Gastroesophageal sphincter (tissue), 4 donors: ENCODE data around the gene TMEM223. TPM values are rescaled to one million over a fixed set of nuclear protein-coding genes. Genes with fewer than 3 reads are reported as not detected.

Experiments used
- ATAC-seq: fragments of 150-250 bp; one replicate; pipeline ENCODE4 v1.9.1; 2016; ENCODE audit warnings: mild to moderate bottlenecking, moderate library complexity
- H3K27ac ChIP-seq, 4 donors: fragments of 200-600 bp; sonication (generic) in 3 of 4; 1 replicate in 3 of 4; 2 replicates in 1 of 4; pipeline ENCODE4 v1.5.1; 2016 to 2019
- H3K27me3 ChIP-seq: fragments of 200-600 bp; sonication (generic); one replicate; pipeline ENCODE4 v1.5.1; 2019
- H3K36me3 ChIP-seq, 2 donors: fragments of 200-600 bp; sonication (generic); one replicate each; pipeline ENCODE4 v1.5.1; 2019; ENCODE audit warnings: control low read depth in 1 of 2
- H3K4me1 ChIP-seq, 3 donors: fragments of 200-600 bp; sonication (generic); 1 replicate in 2 of 3; 2 replicates in 1 of 3; pipeline ENCODE4 v1.5.1; 2016 to 2019; ENCODE audit warnings: control low read depth in 2 of 3
- H3K4me3 ChIP-seq, 2 donors: fragments of 200-600 bp; sonication (generic); one replicate each; pipeline ENCODE4 v1.5.1; 2019; ENCODE audit warnings: mild to moderate bottlenecking in 1 of 2, moderate library complexity in 1 of 2
- H3K9me3 ChIP-seq, 3 donors: fragments of 200-600 bp; sonication (generic); one replicate each; pipeline ENCODE4 v1.5.1; 2017 to 2019; ENCODE audit warnings: control low read depth in 2 of 3
- EP300 ChIP-seq: sonication (generic); formaldehyde crosslinking; IDR thresholded peaks from one replicate; pipeline ENCODE4 v1.6.1; 2017; ENCODE audit warnings: antibody characterized with exemption, mild to moderate bottlenecking
- POLR2A ChIP-seq, 2 donors: fragments of 450-650 bp; IDR thresholded peaks; one replicate each; pipeline ENCODE4 v1.6.1; 2017; ENCODE audit warnings: antibody characterized with exemption in 2 of 2, mild to moderate bottlenecking in 2 of 2, moderate library complexity in 1 of 2
- POLR2AphosphoS5 ChIP-seq: sonication (generic); formaldehyde crosslinking; IDR thresholded peaks from one replicate; pipeline ENCODE4 v1.6.1; 2017; ENCODE audit warnings: antibody characterized with exemption
- WGBS, 2 donors: methylation state at CpG; one replicate each; pipeline ENCODE4 v1.1.5; 2018; ENCODE audit warnings: low coverage in 1 of 2; 5-methylcytosine and 5-hydroxymethylcytosine counted together
- total RNA-seq, 4 donors: library from RNA; depleted of rRNA; stranded (reverse); fragments of >200 nt; gene quantifications; one replicate each; pipeline ENCODE4 v1.1.0, GENCODE V29; 2016
- TF ChIP-seq, protein P1 (sequence below), 4 experiments: fragments of 200-600 bp in 2 of 4; fragments of 450-650 bp in 2 of 4; sonication (generic) in 1 of 4; IDR thresholded peaks; one replicate each; pipeline ENCODE4 v1.5.1; 2017 to 2019; ENCODE audit warnings: antibody characterized with exemption in 4 of 4, mild to moderate bottlenecking in 2 of 4, moderate library complexity in 2 of 4

The TMEM223 gene
- total RNA-seq, 4 donors from 2014 or later: 17.0 to 25.8 (median 19.1) TPM

GRCh38 chr11:62817129-62817528 is 25.3 kb upstream of the TMEM223 start:
- H3K27ac ChIP-seq: no peak overlapping the region
- H3K27me3 ChIP-seq: no peaks in the 10 kb centered on the region
- ATAC-seq: no peak
- no peaks in the 10 kb centered on the region for H3K9me3 ChIP-seq
- peaks cover 0 to 84% of the 10 kb centered on the region in 2 donors for H3K36me3 ChIP-seq
- no peak overlapping the region for H3K4me3 ChIP-seq
- H3K4me1 ChIP-seq: no peaks in the 10 kb centered on the region
- 85 to 91% methylated on average over 3 to 4 of the region's 4 CpGs for WGBS, 2 donors
- TF ChIP-seq POLR2AphosphoS5 (no peak), POLR2A (IDR thresholded peaks at IDR 0.05) (no peak), EP300 (no peak)
- TF ChIP-seq, protein P1, sequence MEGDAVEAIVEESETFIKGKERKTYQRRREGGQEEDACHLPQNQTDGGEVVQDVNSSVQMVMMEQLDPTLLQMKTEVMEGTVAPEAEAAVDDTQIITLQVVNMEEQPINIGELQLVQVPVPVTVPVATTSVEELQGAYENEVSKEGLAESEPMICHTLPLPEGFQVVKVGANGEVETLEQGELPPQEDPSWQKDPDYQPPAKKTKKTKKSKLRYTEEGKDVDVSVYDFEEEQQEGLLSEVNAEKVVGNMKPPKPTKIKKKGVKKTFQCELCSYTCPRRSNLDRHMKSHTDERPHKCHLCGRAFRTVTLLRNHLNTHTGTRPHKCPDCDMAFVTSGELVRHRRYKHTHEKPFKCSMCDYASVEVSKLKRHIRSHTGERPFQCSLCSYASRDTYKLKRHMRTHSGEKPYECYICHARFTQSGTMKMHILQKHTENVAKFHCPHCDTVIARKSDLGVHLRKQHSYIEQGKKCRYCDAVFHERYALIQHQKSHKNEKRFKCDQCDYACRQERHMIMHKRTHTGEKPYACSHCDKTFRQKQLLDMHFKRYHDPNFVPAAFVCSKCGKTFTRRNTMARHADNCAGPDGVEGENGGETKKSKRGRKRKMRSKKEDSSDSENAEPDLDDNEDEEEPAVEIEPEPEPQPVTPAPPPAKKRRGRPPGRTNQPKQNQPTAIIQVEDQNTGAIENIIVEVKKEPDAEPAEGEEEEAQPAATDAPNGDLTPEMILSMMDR (IDR thresholded peaks at IDR 0.05): no peak

DNA sequence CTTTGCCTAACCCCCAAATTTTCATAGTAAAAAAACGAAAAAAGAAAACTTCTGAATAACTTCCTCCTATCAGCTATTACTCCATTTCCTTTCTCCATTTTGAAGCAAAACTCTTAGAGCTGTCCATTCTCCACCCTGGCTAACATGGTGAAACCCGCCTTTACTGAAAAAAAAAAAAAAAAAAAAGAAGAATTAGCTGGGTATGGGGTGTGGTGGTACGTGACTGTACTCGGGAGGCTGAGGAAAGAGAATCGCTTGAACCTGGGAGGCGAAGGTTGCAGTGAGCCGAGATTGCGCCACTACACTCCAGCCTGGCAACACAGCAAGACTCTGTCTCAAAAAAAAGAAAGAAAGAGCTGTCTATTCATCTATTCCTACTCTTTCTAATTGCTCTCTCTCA is 24.8 kb upstream of the TMEM223 start:
- Histone ChIP-seq H3K27me3 (no peaks in the 10 kb centered on the region), H3K36me3 (peaks cover 0 to 79% of the 10 kb centered on the region in 2 donors), H3K4me1 (no peaks in the 10 kb centered on the region), H3K9me3 (no peaks in the 10 kb centered on the region), H3K27ac (no peak overlapping the region), H3K4me3 (no peak overlapping the region)
- WGBS, 2 donors: 78 to 80% methylated on average over 6 to 7 of the region's 8 CpGs
- no peak for ATAC-seq
- TF ChIP-seq POLR2A (IDR thresholded peaks at IDR 0.05): no peak
- TF ChIP-seq EP300: no peak
- TF ChIP-seq, protein P1 (IDR thresholded peaks at IDR 0.05): no peak
- TF ChIP-seq POLR2AphosphoS5: no peak

- H3K4me3 ChIP-seq: no peak overlapping the region
- WGBS, 2 donors: 63% methylated on average over 2 of the region's 2 CpGs; no CpG with 5 or more reads in 1 of the 2 donors
- H3K27me3 ChIP-seq: no peaks in the 10 kb centered on the region
- no peak for TF ChIP-seq EP300
- no peak for TF ChIP-seq POLR2A (IDR thresholded peaks at IDR 0.05)
- TF ChIP-seq, protein P1 (IDR thresholded peaks at IDR 0.05): no peak
- no peak for TF ChIP-seq POLR2AphosphoS5
- no peak for ATAC-seq
- peaks cover 0 to 40% of the 10 kb centered on the region in 2 donors for H3K36me3 ChIP-seq
- H3K9me3 ChIP-seq: no peaks in the 10 kb centered on the region
- no peak overlapping the region for H3K27ac ChIP-seq
- H3K4me1 ChIP-seq: peaks cover 0 to 3% (median 0%) of the 10 kb centered on the region in 3 donors
These were observed 19.9 kb upstream of the TMEM223 start for GRCh38 chr11:62811659-62812058.

DNA sequence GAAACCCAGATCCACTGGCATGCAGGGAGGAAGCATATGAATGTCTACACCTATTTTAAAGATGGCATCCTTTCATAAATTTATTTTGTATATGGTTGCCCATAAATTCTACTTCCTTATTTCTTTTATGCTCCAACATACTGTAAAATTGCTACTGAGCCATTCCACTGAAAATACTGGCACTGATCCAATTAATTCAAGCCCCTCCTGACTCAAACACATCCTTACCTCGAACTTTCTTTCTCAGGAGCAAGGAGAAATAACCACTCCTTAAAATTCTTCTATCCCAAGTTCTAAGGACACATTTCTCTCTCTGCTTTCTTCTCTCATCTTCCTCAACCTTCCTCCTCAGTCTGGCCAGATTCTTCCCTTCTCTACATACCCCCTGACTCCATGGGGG is 18.9 kb upstream of the TMEM223 start:
- peaks cover 0 to 33% of the 10 kb centered on the region in 2 donors for H3K36me3 ChIP-seq
- H3K27ac ChIP-seq: no peak overlapping the region
- WGBS, 2 donors: 11 to 38% methylated on average over 1 of the region's 1 CpG
- TF ChIP-seq, protein P1 (IDR thresholded peaks at IDR 0.05): no peak
- no peak for TF ChIP-seq EP300
- TF ChIP-seq POLR2AphosphoS5: no peak
- no peak for TF ChIP-seq POLR2A (IDR thresholded peaks at IDR 0.05)
- peaks cover 0 to 12% (median 6%) of the 10 kb centered on the region in 3 donors for H3K4me1 ChIP-seq
- no peak for ATAC-seq
- H3K4me3 ChIP-seq: no peak overlapping the region
- no peaks in the 10 kb centered on the region for H3K9me3 ChIP-seq
- no peaks in the 10 kb centered on the region for H3K27me3 ChIP-seq

GRCh38 chr11:62806611-62807121 is 14.9 kb upstream of the TMEM223 start:
- peak overlapping the region; percentile 34 to 98 (median 96) for H3K27ac ChIP-seq
- no peak overlapping the region for H3K4me3 ChIP-seq
- peaks cover 0 to 43% (median 13%) of the 10 kb centered on the region in 3 donors for H3K4me1 ChIP-seq
- TF ChIP-seq POLR2A (IDR thresholded peaks at IDR 0.05) (no peak), POLR2AphosphoS5 (no peak), EP300 (no peak)
- TF ChIP-seq, protein P1 (IDR thresholded peaks at IDR 0.05): no peak
- 57% methylated on average over 1 of the region's 5 CpGs; no CpG with 5 or more reads in 1 of the 2 donors for WGBS, 2 donors
- no peaks in the 10 kb centered on the region for H3K27me3 ChIP-seq
- no peaks in the 10 kb centered on the region for H3K9me3 ChIP-seq
- peak; percentile 21 for ATAC-seq
- peaks cover 0 to 31% of the 10 kb centered on the region in 2 donors for H3K36me3 ChIP-seq
